ENCODE measurements around the gene CRYBA4.
A peak's percentile ranks its signal among the peaks of the same experiment; 100 is the strongest.

The CRYBA4 gene

GRCh38 chr22:26621663-26622062 is at the start of gene CRYBA4:
Gene CRYBA4, plus strand, starts transcription at chr22:26621963. Its CDS starts 634 bp downstream, at chr22:26622597.
- no peak for DNase-seq (ENCODE audit: low read depth)

DNA sequence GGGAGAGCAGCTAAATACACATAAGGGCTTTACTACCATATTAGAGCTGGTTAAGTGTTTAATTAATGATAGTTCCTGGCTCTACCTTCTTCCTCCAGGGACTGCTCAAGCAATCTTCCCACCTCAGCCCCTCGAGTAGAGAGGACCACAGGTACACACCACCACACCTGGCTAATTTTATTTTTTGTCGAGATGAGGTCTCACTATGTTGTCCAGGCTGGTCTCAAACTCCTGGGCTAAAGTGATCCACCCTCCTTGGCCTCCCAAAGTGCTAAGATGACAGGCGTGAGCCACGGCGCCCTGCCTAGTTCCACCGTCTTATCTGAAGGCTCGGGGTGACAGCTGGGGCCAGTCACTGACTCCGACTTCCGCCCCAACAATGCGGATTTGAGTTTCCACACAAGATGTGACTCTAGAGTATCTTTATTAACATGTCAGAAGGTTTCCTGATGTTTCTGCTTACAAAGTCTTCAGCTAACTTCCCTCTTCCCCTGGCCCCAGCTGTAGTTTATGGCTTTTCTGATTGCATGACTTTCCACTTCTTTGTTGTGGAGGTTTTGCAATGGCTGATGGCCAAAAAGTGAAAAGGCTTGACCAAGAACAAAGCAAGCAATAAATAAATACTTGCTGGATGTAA is 48.6 kb upstream of the CRYBA4 start:
- DNase-seq (ENCODE audit: low read depth) = no peak

DNA sequence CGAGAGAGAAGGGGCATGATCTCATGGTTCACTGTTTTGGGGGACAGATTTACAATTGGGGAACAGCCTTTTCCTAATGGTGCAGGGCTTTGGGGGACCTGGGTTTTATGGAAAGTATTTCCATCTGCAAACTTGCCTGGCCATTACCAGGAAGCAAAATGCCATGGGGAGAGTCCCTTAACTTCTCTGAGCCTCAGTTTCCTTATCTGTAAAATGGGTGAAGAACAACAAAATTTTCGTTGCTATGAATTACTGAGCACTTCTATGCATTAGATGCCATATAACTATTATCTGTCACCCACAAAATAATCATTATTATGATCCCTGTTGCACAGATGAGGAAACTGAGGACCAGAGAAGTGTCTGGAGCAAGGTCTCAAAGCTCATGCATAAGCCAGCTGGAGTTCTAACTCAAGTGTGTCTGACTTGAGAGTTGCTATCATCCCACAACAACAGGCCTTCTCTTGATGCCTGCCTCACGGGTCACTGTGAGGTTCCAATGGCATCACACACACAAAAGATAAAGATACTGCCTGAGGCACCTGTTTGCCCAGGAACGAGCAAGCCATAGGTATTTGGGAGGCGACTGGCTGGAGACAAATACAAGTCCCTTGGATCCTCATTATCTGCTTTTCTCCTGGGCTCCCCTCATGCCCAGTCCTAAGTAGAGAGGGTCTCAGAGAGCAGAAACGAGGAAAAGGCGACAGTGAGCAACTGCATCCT is 47.6 kb upstream of the CRYBA4 start:
- no peak for DNase-seq (ENCODE audit: low read depth)

- DNase-seq (ENCODE audit: low read depth) = no peak
Measured at GRCh38 chr22:26576026-26576680, 45.6 kb upstream of the CRYBA4 start.

- no peak for DNase-seq (ENCODE audit: low read depth)
Measured at GRCh38 chr22:26577081-26577480, 44.7 kb upstream of the CRYBA4 start.

GRCh38 chr22:26579331-26579886 is 42.4 kb upstream of the CRYBA4 start:
- peak; percentile 38 for DNase-seq (ENCODE audit: low read depth)

DNA sequence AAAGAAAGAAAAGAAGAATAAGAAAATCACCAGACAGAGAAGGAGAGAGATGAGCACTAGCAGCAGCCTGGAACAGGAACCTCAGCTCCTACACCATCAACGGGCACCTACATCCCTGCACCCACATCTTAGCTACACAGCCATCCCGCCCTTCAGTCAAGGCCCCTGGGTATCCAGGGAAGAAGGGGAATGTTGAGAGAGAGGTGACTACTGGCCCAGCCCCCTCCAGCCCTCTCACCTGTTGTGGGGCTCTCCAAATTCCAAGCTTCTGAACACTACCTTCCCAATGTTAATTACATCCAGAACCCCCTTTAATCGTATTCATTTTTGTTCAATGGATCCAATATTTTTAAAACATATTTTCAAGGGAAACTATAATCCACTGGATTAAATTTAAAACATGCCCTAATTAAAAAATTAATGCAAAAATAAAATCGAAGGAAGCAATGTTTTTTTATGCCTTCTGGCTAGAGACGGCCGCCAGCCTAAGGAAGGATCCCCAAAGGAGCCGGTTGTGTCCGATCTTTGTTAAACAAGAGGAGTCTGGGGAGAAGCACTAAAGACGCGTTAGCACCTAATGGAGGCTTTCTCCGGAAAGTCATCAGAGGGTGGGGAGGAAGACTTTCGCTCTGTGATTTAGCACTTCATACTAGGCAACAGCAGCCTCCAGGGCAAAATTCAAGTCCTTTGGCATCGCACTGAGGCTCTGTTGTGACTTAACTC is 41.4 kb upstream of the CRYBA4 start:
- DNase-seq (ENCODE audit: low read depth) = no peak

- no peak for DNase-seq (ENCODE audit: low read depth)
Measured at GRCh38 chr22:26581026-26581425, 40.7 kb upstream of the CRYBA4 start.

- no peak for DNase-seq (ENCODE audit: low read depth)
Measured at GRCh38 chr22:26581633-26582168, 40.1 kb upstream of the CRYBA4 start.

- no peak for DNase-seq (ENCODE audit: low read depth)
Measured at GRCh38 chr22:26584010-26584409, 37.8 kb upstream of the CRYBA4 start.

- no peak for DNase-seq (ENCODE audit: low read depth)
Measured at GRCh38 chr22:26585104-26585790, 36.5 kb upstream of the CRYBA4 start.

DNA sequence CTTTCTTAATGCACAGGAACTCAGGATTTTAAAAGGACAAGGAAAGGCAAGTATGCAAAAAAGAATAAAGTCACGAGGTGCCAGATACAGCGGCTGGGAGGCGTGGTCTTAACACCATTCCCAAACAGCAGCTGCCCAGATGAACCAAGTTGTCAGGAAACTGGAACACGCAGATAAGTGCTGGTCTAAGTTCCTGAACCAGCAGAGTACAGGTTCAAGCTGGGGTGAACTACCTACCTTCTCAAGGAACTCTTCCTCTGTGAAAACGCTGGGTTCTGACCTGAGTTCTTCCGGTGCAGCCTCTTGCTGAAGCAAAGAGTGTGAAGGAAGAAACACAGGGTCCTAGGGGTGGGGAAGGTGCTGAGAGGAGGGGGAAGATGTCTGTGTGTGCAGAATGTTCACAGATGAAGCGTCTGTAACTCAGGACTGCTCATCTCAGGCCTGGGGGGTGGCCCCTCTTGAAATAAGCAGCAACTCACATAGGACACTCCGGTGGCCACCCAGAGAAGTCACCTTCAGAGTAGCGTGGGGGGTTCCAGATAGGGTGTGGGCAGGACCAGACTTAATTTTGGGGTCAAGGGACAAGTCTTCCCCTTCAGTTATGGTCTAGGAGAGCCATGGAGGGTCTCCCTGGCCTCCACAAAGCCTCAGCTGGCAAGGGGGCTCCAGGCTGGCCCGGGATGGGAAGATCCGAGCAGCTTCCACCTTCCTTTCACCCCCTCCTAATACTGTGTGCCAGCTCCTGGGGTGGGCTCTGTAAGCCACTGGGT is 35.0 kb upstream of the CRYBA4 start:
- DNase-seq (ENCODE audit: low read depth) = no peak

GRCh38 chr22:26587991-26588613 is 33.7 kb upstream of the CRYBA4 start:
- no peak for DNase-seq (ENCODE audit: low read depth)

DNA sequence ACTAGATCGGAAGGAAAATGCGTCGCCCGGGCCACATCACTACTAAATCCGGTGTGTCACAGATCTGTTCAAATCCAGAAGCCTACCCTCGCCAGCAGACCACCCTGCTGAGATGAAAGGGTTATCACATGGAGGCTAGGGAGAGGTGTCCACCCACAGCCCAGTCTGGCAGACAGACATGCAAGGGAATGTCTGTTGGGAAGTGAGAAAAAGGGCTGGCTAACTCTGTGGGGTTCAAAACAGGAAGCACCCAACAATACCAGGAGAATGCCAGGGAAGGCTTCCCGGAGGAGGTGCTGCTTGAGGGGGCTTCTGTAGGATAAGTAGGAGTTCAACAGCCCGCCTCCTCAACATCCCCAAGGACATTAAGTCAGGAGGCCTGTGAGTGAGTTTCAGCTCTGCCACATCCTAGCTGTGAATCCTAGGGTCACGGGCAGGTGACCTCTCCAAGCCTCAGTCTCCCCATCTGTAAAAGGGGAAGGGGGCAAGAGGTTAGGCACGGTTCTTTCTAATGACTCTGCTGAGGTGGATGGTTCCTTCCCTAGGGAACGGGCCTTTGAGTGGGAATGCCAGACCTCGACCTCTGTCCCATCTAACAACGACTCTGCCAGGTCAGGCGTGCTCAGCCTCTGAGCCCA is 32.9 kb upstream of the CRYBA4 start:
- no peak for DNase-seq (ENCODE audit: low read depth)

DNA sequence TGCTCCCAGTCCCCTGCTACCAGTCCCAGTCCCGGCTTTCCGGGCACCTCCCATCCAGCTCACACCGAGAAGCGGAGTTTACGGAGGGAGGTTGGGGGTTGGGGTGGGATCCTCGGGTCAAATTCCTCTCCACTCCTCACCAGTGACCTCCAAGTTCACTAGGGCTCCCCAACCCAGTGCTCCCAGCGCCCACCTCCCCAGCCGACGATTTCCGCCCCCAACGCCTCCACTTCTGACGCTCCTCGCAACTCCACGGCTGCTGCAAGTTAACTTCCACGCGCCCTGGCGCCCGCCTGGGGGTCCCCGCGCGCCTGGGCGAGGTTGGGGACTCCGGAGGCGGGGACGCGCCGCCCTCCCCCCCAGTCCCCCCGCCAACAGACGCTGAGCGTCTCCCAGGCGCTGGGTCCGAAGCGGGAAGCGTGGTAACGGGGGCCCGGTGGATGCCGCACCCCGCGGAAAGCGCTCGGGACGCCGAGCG is 32.4 kb upstream of the CRYBA4 start:
- DNase-seq (ENCODE audit: low read depth) = peak; percentile 35

DNA sequence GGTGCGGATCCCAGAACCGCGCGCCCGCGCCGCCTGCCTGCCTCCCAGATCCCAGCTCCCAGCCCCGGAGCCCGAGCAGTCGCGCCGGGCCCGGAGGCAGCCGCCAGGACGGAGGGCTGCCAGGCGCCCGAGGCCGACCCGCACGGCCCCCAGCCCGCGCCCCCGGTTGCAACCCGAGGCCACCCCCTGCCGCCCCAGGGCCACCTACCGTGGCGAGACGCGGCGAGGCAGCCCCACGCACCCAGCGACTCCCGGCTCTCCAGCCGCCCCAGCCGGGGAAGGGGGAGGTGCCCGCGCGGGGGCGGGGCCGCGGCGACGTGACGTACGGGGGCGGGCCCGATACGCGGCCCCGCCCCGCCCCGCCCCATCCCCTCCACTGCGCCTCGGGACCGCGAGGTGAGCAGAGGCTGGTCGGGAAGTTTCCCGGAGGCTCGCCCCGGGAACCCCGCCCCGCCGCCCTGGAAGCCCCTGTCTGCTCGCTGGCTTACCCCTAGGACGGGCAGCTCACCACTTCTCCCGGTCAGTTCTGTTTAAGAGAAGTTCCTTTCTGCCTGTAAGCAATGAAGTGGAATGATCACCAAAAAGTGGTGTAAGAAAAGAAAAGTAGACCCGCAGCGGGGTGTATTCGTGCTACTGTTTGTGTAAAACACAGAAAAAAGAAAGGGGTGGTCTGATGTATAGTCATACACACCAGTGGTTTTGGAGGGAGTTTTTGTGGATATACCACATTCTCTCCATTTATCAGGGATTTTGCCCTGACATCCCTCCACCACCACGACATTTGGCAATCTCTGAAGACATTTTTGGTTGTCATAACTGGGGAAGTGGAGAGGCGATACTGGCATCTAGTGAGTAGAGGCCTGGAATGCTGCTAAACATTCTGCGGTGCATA is 31.7 kb upstream of the CRYBA4 start, which contains the start of gene TPST2:
Gene TPST2 (minus strand): TSS at position 288 of the 892 bp plus-strand sequence. CDS start 48,502 bp downstream, outside the sequence.
- DNase-seq (ENCODE audit: low read depth) = peak; percentile 68

DNA sequence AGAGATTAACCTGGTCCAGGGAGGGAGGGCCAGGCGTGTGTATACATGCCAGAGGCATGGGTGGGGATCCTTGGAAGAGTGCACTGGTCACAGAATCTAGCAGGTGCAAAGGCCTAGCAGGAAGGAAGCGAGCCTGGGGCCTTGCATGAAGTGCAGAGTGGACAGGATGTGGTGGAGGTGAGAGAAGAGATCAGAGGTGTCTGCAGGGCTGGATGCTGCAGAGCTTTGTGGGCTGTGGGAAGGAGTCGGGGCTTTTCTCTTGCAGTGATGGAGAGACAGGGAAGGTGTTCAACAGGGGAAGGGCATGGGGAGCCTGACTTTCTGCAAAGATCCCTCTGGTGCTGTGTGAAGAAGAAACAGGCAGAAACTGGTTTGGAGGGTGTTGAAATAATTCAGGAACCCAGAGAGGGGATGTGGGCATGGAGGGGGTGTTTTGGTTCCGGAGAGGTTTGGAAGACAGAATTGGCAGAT is 29.3 kb upstream of the CRYBA4 start:
- DNase-seq (ENCODE audit: low read depth) = no peak

DNA sequence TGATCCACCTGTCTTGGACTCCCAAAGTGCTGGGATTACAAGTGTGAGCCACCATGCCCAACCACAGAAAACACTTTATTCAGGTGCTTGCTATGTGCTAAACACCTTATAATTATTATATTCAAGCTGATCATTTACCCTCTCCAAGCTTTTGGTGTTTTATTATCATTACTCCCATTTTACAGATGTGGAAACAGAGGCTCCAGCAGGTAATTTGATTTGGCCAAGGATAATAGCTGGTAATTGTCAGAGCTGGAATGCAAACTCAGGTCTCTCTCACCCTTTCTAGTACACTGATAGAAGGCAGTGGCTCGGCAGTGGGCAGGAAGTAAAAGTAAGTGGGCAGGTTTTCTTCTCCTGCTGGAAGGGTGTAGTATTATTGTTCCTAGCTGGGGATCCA is 28.0 kb upstream of the CRYBA4 start:
- DNase-seq (ENCODE audit: low read depth) = no peak

Measured in stimulated activated CD4-positive, alpha-beta T cell treated with anti-CD3 and anti-CD28 coated beads, Interleukin-2, amount 100 ng/mL, for 4 hours (primary cell).